ENCODE results near the gene CELF2.

- TF ChIP-seq EZH2 (IDR thresholded peaks at IDR 0.05; ENCODE audit: borderline replicate concordance, low read depth, low read length, poor library complexity, severe bottlenecking), result no peak
- TF ChIP-seq, protein P1, sequence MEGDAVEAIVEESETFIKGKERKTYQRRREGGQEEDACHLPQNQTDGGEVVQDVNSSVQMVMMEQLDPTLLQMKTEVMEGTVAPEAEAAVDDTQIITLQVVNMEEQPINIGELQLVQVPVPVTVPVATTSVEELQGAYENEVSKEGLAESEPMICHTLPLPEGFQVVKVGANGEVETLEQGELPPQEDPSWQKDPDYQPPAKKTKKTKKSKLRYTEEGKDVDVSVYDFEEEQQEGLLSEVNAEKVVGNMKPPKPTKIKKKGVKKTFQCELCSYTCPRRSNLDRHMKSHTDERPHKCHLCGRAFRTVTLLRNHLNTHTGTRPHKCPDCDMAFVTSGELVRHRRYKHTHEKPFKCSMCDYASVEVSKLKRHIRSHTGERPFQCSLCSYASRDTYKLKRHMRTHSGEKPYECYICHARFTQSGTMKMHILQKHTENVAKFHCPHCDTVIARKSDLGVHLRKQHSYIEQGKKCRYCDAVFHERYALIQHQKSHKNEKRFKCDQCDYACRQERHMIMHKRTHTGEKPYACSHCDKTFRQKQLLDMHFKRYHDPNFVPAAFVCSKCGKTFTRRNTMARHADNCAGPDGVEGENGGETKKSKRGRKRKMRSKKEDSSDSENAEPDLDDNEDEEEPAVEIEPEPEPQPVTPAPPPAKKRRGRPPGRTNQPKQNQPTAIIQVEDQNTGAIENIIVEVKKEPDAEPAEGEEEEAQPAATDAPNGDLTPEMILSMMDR (conservative IDR thresholded peaks at IDR 0.05; ENCODE audit: low read depth, low read length), result no peak
Observed at GRCh38 chr10:11260170-11260569, 242.5 kb downstream of the CELF2 start.
